Right atrium auricular region (tissue), 2 donors: ENCODE data around the gene OSBPL6. TPM values are rescaled to one million over a fixed set of nuclear protein-coding genes. Genes with fewer than 3 reads are reported as not detected.
"Not testable (repeated sequence)": the region's sequence is repeated elsewhere in the genome, so short reads cannot be mapped to it uniquely, and the experiment has no call there.

ENCODE experiments used
- DNase-seq: peaks from one replicate; pipeline ENCODE4 v3.0.0-alpha.2; 2019; ENCODE audit warnings: low spot score
- H3K27ac ChIP-seq, 2 donors: fragments of 200-600 bp; sonication (generic); 1 replicate in 1 of 2; 2 replicates in 1 of 2; pipeline ENCODE4 v1.5.1; 2016 to 2019
- H3K27me3 ChIP-seq, 2 donors: fragments of 200-600 bp; sonication (generic); one replicate each; pipeline versions ENCODE4 v1.5.1 to v1.6.0; 2017 to 2019
- H3K36me3 ChIP-seq: fragments of 200-600 bp; sonication (generic); one replicate; pipeline ENCODE4 v1.5.1; 2016
- H3K4me1 ChIP-seq, 2 donors: fragments of 200-600 bp; sonication (generic); one replicate each; pipeline versions ENCODE4 v1.5.1 to v1.6.0; 2017 to 2019
- H3K4me3 ChIP-seq, 2 donors: fragments of 200-600 bp; sonication (generic); 1 replicate in 1 of 2; 2 replicates in 1 of 2; pipeline ENCODE4 v1.5.1; 2017 to 2019; ENCODE audit warnings: mild to moderate bottlenecking in 1 of 2, moderate library complexity in 1 of 2
- H3K9me3 ChIP-seq, 2 donors: fragments of 200-600 bp; sonication (generic); one replicate each; pipeline ENCODE4 v1.5.1; 2019
- total RNA-seq, 2 donors: library from RNA; depleted of rRNA; stranded (reverse); fragments of >200 nt; gene quantifications; one replicate each; pipeline ENCODE4 v1.1.0, GENCODE V29; 2016
- TF ChIP-seq, protein P1 (sequence below), 2 donors: fragments of 200-600 bp; sonication (generic); IDR thresholded peaks; one replicate each; pipeline ENCODE4 v1.5.1; 2019; ENCODE audit warnings: antibody characterized with exemption in 2 of 2

The OSBPL6 gene
- total RNA-seq, 2 donors from 2014 or later: 4.8 to 11.5 TPM

GRCh38 chr2:178350051-178350450, 155.7 kb downstream of the OSBPL6 start:
- no peak overlapping the region for H3K27ac ChIP-seq
- peaks cover 9% of the 10 kb centered on the region for H3K36me3 ChIP-seq
- H3K27me3 ChIP-seq: no peaks in the 10 kb centered on the region
- peaks cover 0 to 5% of the 10 kb centered on the region in 2 donors for H3K9me3 ChIP-seq
- no peak for DNase-seq
- TF ChIP-seq, protein P1, sequence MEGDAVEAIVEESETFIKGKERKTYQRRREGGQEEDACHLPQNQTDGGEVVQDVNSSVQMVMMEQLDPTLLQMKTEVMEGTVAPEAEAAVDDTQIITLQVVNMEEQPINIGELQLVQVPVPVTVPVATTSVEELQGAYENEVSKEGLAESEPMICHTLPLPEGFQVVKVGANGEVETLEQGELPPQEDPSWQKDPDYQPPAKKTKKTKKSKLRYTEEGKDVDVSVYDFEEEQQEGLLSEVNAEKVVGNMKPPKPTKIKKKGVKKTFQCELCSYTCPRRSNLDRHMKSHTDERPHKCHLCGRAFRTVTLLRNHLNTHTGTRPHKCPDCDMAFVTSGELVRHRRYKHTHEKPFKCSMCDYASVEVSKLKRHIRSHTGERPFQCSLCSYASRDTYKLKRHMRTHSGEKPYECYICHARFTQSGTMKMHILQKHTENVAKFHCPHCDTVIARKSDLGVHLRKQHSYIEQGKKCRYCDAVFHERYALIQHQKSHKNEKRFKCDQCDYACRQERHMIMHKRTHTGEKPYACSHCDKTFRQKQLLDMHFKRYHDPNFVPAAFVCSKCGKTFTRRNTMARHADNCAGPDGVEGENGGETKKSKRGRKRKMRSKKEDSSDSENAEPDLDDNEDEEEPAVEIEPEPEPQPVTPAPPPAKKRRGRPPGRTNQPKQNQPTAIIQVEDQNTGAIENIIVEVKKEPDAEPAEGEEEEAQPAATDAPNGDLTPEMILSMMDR (IDR thresholded peaks at IDR 0.05): no peak
- H3K4me3 ChIP-seq: no peak overlapping the region
- H3K4me1 ChIP-seq: no peaks in the 10 kb centered on the region

- H3K36me3 ChIP-seq, H3K27ac ChIP-seq, H3K4me1 ChIP-seq, H3K4me3 ChIP-seq, H3K27me3 ChIP-seq, DNase-seq: not testable (repeated sequence)
- peaks cover 0 to 14% of the 10 kb centered on the region in 2 donors for H3K9me3 ChIP-seq
Measured at GRCh38 chr2:178357704-178358103, 163.4 kb downstream of the OSBPL6 start.

- no peaks in the 10 kb centered on the region for H3K4me1 ChIP-seq
- H3K36me3 ChIP-seq: no peaks in the 10 kb centered on the region
- no peaks in the 10 kb centered on the region for H3K27me3 ChIP-seq
- TF ChIP-seq, protein P1 (IDR thresholded peaks at IDR 0.05): no peak
- no peak overlapping the region for H3K4me3 ChIP-seq
- no peak for DNase-seq
- H3K9me3 ChIP-seq: peaks cover 0 to 10% of the 10 kb centered on the region in 2 donors
- H3K27ac ChIP-seq: no peak overlapping the region
Measured at GRCh38 chr2:178359192-178359912, 165.0 kb downstream of the OSBPL6 start.

- Histone ChIP-seq H3K4me1 (no peaks in the 10 kb centered on the region), H3K27me3 (no peaks in the 10 kb centered on the region), H3K36me3 (no peaks in the 10 kb centered on the region), H3K27ac (no peak overlapping the region), H3K4me3 (no peak overlapping the region), H3K9me3 (peaks cover 0 to 10% of the 10 kb centered on the region in 2 donors)
- TF ChIP-seq, protein P1 (IDR thresholded peaks at IDR 0.05): no peak
- no peak for DNase-seq
Measured at GRCh38 chr2:178361588-178361987, 167.3 kb downstream of the OSBPL6 start.

DNA sequence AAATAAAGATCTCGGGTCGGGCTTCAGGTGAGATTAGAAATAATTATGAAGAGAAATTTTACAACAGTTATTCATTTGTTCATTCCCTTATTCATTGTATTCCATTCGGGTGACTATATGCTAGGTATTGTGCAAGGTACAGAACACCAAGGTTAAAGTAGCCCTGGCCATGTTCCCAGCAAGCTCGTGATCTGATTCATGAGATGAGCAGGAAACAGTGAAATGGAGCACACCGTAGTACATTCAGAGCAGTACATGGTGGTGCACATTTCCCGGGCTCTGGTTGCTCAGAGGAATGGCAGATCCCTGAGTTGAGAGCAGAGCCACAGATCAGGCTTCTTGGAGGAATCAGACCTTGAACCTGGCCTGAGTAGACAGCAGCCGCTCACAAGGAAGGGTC, 168.9 kb downstream of the OSBPL6 start:
- DNase-seq: no peak
- H3K9me3 ChIP-seq: peaks cover 0 to 2% of the 10 kb centered on the region in 2 donors
- H3K27ac ChIP-seq: no peak overlapping the region
- H3K4me3 ChIP-seq: no peak overlapping the region
- no peaks in the 10 kb centered on the region for H3K36me3 ChIP-seq
- TF ChIP-seq, protein P1 (IDR thresholded peaks at IDR 0.05): no peak
- no peaks in the 10 kb centered on the region for H3K27me3 ChIP-seq
- no peaks in the 10 kb centered on the region for H3K4me1 ChIP-seq

- TF ChIP-seq, protein P1 (IDR thresholded peaks at IDR 0.05): no peak
- H3K36me3 ChIP-seq: no peaks in the 10 kb centered on the region
- DNase-seq: no peak
- H3K27me3 ChIP-seq: no peaks in the 10 kb centered on the region
- no peak overlapping the region for H3K4me3 ChIP-seq
- H3K4me1 ChIP-seq: no peaks in the 10 kb centered on the region
- H3K9me3 ChIP-seq: no peaks in the 10 kb centered on the region
- no peak overlapping the region for H3K27ac ChIP-seq
Measured at GRCh38 chr2:178365116-178365515, 170.8 kb downstream of the OSBPL6 start.
